B cell (primary cell): Measurements from ENCODE around the gene LRRC7.

Experiments
- CTCF ChIP-seq: fragments of 200-600 bp; IDR thresholded peaks from one replicate; pipeline ENCODE4 v1.8.0; 2022; ENCODE audit warnings: antibody characterized with exemption, mild to moderate bottlenecking
- EZH2 ChIP-seq: IDR thresholded peaks from 2 replicates; pipeline ENCODE4 v1.6.1; 2012; ENCODE audit warnings: borderline replicate concordance, low read depth, mild to moderate bottlenecking, moderate library complexity, low read length; ENCODE audit not compliant: insufficient read depth, poor library complexity, severe bottlenecking

GRCh38 chr1:69846267-69846666, 278.5 kb downstream of the LRRC7 start:
- no peak for TF ChIP-seq CTCF
- no peak for TF ChIP-seq EZH2
